CD4-positive, alpha-beta memory T cell (primary cell): Measurements from ENCODE around the gene GNG4. TPM values are rescaled to one million over a fixed set of nuclear protein-coding genes. Genes with fewer than 3 reads are reported as not detected.
"Not testable (repeated sequence)": the region's sequence is repeated elsewhere in the genome, so short reads cannot be mapped to it uniquely, and the experiment has no call there.

ENCODE experiments used
- CTCF ChIA-PET: fragments of 350-600 bp; sonication (Branson Sonifier 250); formaldehyde crosslinking; loops from one replicate; lab custom pipeline; 2021; ENCODE audit warnings: inconsistent platforms; ENCODE audit not compliant: partially characterized antibody; lab: Charles Lee
- POLR2A ChIA-PET: fragments of 350-600 bp; sonication (Branson Sonifier 250); formaldehyde crosslinking; loops from one replicate; lab custom pipeline; 2021; ENCODE audit not compliant: partially characterized antibody; lab: Charles Lee
- DNase-seq, 5 donors: peaks; one replicate each; pipeline versions ENCODE4 v3.0.0 to v3.0.0-alpha.2; 2020 to 2022; ENCODE audit warnings: mixed read lengths in 1 of 5
- H3K27ac ChIP-seq: one replicate; pipeline ENCODE4 v1.7.0; 2013; ENCODE audit warnings: low read depth, low read length
- H3K27me3 ChIP-seq: 2 replicates; pipeline ENCODE4 v1.7.0; 2013; ENCODE audit warnings: mild to moderate bottlenecking, low read length, moderate library complexity; ENCODE audit not compliant: insufficient read depth
- H3K36me3 ChIP-seq: 2 replicates; pipeline ENCODE4 v1.7.0; 2013; ENCODE audit warnings: mild to moderate bottlenecking, low read length, moderate library complexity; ENCODE audit not compliant: insufficient read depth
- H3K4me1 ChIP-seq: 2 replicates; pipeline ENCODE4 v1.7.0; 2013; ENCODE audit warnings: mild to moderate bottlenecking, low read length, moderate library complexity; ENCODE audit not compliant: insufficient read depth
- H3K4me3 ChIP-seq, 2 donors: one replicate each; pipeline ENCODE4 v1.7.0; 2013; ENCODE audit warnings: low read length in 2 of 2, mild to moderate bottlenecking in 1 of 2
- H3K9me3 ChIP-seq, 2 donors: one replicate each; pipeline ENCODE4 v1.7.0; 2013; ENCODE audit warnings: low read length in 2 of 2, control low read depth in 1 of 2; ENCODE audit not compliant: control insufficient read depth in 1 of 2
- H3K27ac Mint-ChIP-seq, 7 donors: one replicate each; pipeline ENCODE4 v1.8.0; 2020 to 2021; ENCODE audit warnings: mixed read lengths in 7 of 7, mild to moderate bottlenecking in 6 of 7, inconsistent platforms in 3 of 7, moderate library complexity in 3 of 7
- H3K27me3 Mint-ChIP-seq, 2 donors: one replicate each; pipeline ENCODE4 v1.8.0; 2020 to 2021; ENCODE audit warnings: mixed read lengths in 2 of 2
- H3K36me3 Mint-ChIP-seq, 2 donors: one replicate each; pipeline ENCODE4 v1.8.0; 2020 to 2021; ENCODE audit warnings: mixed read lengths in 2 of 2, inconsistent platforms in 1 of 2, mild to moderate bottlenecking in 1 of 2
- H3K4me1 Mint-ChIP-seq, 4 donors: one replicate each; pipeline ENCODE4 v1.8.0; 2020 to 2021; ENCODE audit warnings: mixed read lengths in 4 of 4, mild to moderate bottlenecking in 1 of 4
- H3K4me3 Mint-ChIP-seq, 8 donors: one replicate each; pipeline ENCODE4 v1.8.0; 2020 to 2021; ENCODE audit warnings: mixed read lengths in 8 of 8, mild to moderate bottlenecking in 7 of 8, moderate library complexity in 6 of 8, inconsistent platforms in 3 of 8
- H3K9me3 Mint-ChIP-seq, 8 donors: one replicate each; pipeline ENCODE4 v1.8.0; 2020 to 2021; ENCODE audit warnings: mixed read lengths in 8 of 8, mild to moderate bottlenecking in 5 of 8, inconsistent platforms in 3 of 8, moderate library complexity in 1 of 8
- intact Hi-C: fragments of 100-400 bp; cut with micrococcal nuclease; formaldehyde crosslinking; loops from one replicate; pipeline ENCODE4 v1.15.1; 2023
- polyA plus RNA-seq, 2 donors: library from polyadenylated mRNA; unstranded; fragments of 300-500 nt; fragmentation: Illumina TruSeq; gene quantifications; one replicate each; pipeline ENCODE4 v1.2.3, GENCODE V29; 2021
- total RNA-seq, 2 experiments: library from RNA; stranded (reverse); gene quantifications; one replicate each; pipeline ENCODE4 v1.2.3, GENCODE V29; 2021

Gene GNG4
- total and polyA plus RNA-seq, 4 experiments from 2014 or later, result 0.19 TPM; not detected in 3

- no peak overlapping the region for H3K27ac Mint-ChIP-seq
- intact Hi-C loops, result no loop called here
- H3K4me1 Mint-ChIP-seq, result no peaks in the 10 kb centered on the region
- no peaks in the 10 kb centered on the region for H3K27me3 Mint-ChIP-seq
- no peaks in the 10 kb centered on the region for H3K36me3 Mint-ChIP-seq
- no peak for DNase-seq
- H3K27ac ChIP-seq, result no peak overlapping the region
- H3K36me3 ChIP-seq, result no peaks in the 10 kb centered on the region
- H3K9me3 Mint-ChIP-seq, result no peaks in the 10 kb centered on the region
- no peaks in the 10 kb centered on the region for H3K9me3 ChIP-seq
- ChIA-PET POLR2A (no interaction called here), CTCF (interaction anchor here (0.5 to 2.4 kb wide), 7 partner anchors 8 to 513 kb away, joined by 3 to 10 read pairs (median 6); no protein-coding TSS in a partner anchor)
- no peaks in the 10 kb centered on the region for H3K27me3 ChIP-seq
- no peaks in the 10 kb centered on the region for H3K4me1 ChIP-seq
- no peak overlapping the region for H3K4me3 Mint-ChIP-seq
- no peak overlapping the region for H3K4me3 ChIP-seq
These were observed 50.0 kb downstream of the GNG4 start for GRCh38 chr1:235599536-235599935.

GRCh38 chr1:235597867-235598553, 51.6 kb downstream of the GNG4 start:
- intact Hi-C loops, result no loop called here
- H3K27me3 Mint-ChIP-seq, result no peaks in the 10 kb centered on the region
- CTCF ChIA-PET, result interaction anchor here (0.9 to 2.2 kb wide), 7 partner anchors 14 to 374 kb away, joined by 3 to 6 read pairs (median 3); no protein-coding TSS in a partner anchor

GRCh38 chr1:235595079-235595478, 54.5 kb downstream of the GNG4 start:
- no peak for DNase-seq
- CTCF ChIA-PET, result interaction anchor here (0.5 to 1.2 kb wide), 2 partner anchors 9 to 160 kb away, joined by 3 to 4 read pairs; no protein-coding TSS in a partner anchor
- Mint-ChIP-seq H3K4me1 (peaks cover 0 to 7% (median 4%) of the 10 kb centered on the region in 4 donors), H3K27me3 (peaks cover 7 to 9% of the 10 kb centered on the region in 2 donors), H3K9me3 (peaks cover 0 to 8% (median under 1%) of the 10 kb centered on the region in 8 donors), H3K4me3 (no peak overlapping the region), H3K27ac (no peak overlapping the region), H3K36me3 (no peaks in the 10 kb centered on the region)
- intact Hi-C loops, result no loop called here
- Histone ChIP-seq H3K4me1 (no peaks in the 10 kb centered on the region), H3K27ac (no peak overlapping the region), H3K9me3 (no peaks in the 10 kb centered on the region), H3K4me3 (no peak overlapping the region), H3K36me3 (no peaks in the 10 kb centered on the region), H3K27me3 (no peaks in the 10 kb centered on the region)
- POLR2A ChIA-PET, result no interaction called here

More at GRCh38 chr1:235597867-235598553, 51.6 kb downstream of the GNG4 start:
- no peaks in the 10 kb centered on the region for H3K36me3 ChIP-seq
- Mint-ChIP-seq H3K9me3 (peaks cover 0 to 2% (median 0%) of the 10 kb centered on the region in 8 donors), H3K4me3 (peak overlapping the region in 1 of 8 donors; percentile 26), H3K36me3 (no peaks in the 10 kb centered on the region), H3K4me1 (peaks cover 0 to 7% (median 4%) of the 10 kb centered on the region in 4 donors), H3K27ac (no peak overlapping the region)
- no peak overlapping the region for H3K4me3 ChIP-seq
- no peaks in the 10 kb centered on the region for H3K4me1 ChIP-seq
- POLR2A ChIA-PET, result interaction anchor here (0.6 to 1.4 kb wide), 2 partner anchors 44 to 251 kb away, joined by 4 to 5 read pairs; no protein-coding TSS in a partner anchor
- H3K27ac ChIP-seq, result no peak overlapping the region
- H3K27me3 ChIP-seq, result no peaks in the 10 kb centered on the region
- DNase-seq, result no peak
- no peaks in the 10 kb centered on the region for H3K9me3 ChIP-seq

GRCh38 chr1:235594281-235594895, 55.2 kb downstream of the GNG4 start:
- peaks cover 0 to 11% (median 7%) of the 10 kb centered on the region in 8 donors for H3K9me3 Mint-ChIP-seq
- H3K4me1 Mint-ChIP-seq, DNase-seq, H3K27ac ChIP-seq, H3K27me3 ChIP-seq, H3K27ac Mint-ChIP-seq, POLR2A ChIA-PET, H3K4me1 ChIP-seq, H3K9me3 ChIP-seq, intact Hi-C loops, H3K27me3 Mint-ChIP-seq, H3K4me3 Mint-ChIP-seq, H3K36me3 ChIP-seq, H3K4me3 ChIP-seq, H3K36me3 Mint-ChIP-seq: not testable (repeated sequence)
- CTCF ChIA-PET, result interaction anchor here (0.5 to 1.2 kb wide), 2 partner anchors 10 to 160 kb away, joined by 3 to 4 read pairs; no protein-coding TSS in a partner anchor

- ChIA-PET CTCF (interaction anchor here (1.3 kb wide), 1 partner anchor 13 kb away, joined by 3 read pairs; no protein-coding TSS in a partner anchor), POLR2A (no interaction called here)
- DNase-seq, result no peak
- intact Hi-C loops, result no loop called here
- Mint-ChIP-seq H3K27me3 (peaks cover 11 to 18% of the 10 kb centered on the region in 2 donors), H3K4me1 (peaks cover 0 to 7% (median 4%) of the 10 kb centered on the region in 4 donors), H3K36me3 (no peaks in the 10 kb centered on the region), H3K4me3 (no peak overlapping the region), H3K9me3 (peaks cover 0 to 23% (median 15%) of the 10 kb centered on the region in 8 donors), H3K27ac (no peak overlapping the region)
- no peaks in the 10 kb centered on the region for H3K36me3 ChIP-seq
- no peak overlapping the region for H3K27ac ChIP-seq
- H3K9me3 ChIP-seq, result no peaks in the 10 kb centered on the region
- H3K4me3 ChIP-seq, result no peak overlapping the region
- H3K4me1 ChIP-seq, result no peaks in the 10 kb centered on the region
- no peaks in the 10 kb centered on the region for H3K27me3 ChIP-seq
These were observed 60.6 kb downstream of the GNG4 start for GRCh38 chr1:235588916-235589515.

- intact Hi-C loops, result no loop called here
- CTCF ChIA-PET, result no interaction called here
These were observed 61.4 kb downstream of the GNG4 start for GRCh38 chr1:235588156-235588555.

GRCh38 chr1:235586992-235587391, 62.6 kb downstream of the GNG4 start:
- H3K27me3 Mint-ChIP-seq, result peaks cover 13 to 19% of the 10 kb centered on the region in 2 donors
- Histone ChIP-seq H3K27ac (no peak overlapping the region), H3K9me3 (no peaks in the 10 kb centered on the region), H3K4me1 (no peaks in the 10 kb centered on the region), H3K36me3 (no peaks in the 10 kb centered on the region), H3K4me3 (no peak overlapping the region), H3K27me3 (no peaks in the 10 kb centered on the region)
- H3K9me3 Mint-ChIP-seq, result peaks cover 0 to 22% (median 15%) of the 10 kb centered on the region in 8 donors
- no peak for DNase-seq
- H3K36me3 Mint-ChIP-seq, result no peaks in the 10 kb centered on the region
- intact Hi-C loops, result no loop called here
- H3K4me3 Mint-ChIP-seq, result no peak overlapping the region
- ChIA-PET CTCF (no interaction called here), POLR2A (no interaction called here)
- no peaks in the 10 kb centered on the region for H3K4me1 Mint-ChIP-seq
- no peak overlapping the region for H3K27ac Mint-ChIP-seq

More at GRCh38 chr1:235588156-235588555, 61.4 kb downstream of the GNG4 start:
- H3K27me3 Mint-ChIP-seq, result peaks cover 11 to 18% of the 10 kb centered on the region in 2 donors
- H3K4me3 Mint-ChIP-seq, result no peak overlapping the region
- H3K9me3 Mint-ChIP-seq, result peaks cover 0 to 22% (median 15%) of the 10 kb centered on the region in 8 donors
- no peaks in the 10 kb centered on the region for H3K4me1 Mint-ChIP-seq
- no peaks in the 10 kb centered on the region for H3K36me3 Mint-ChIP-seq
- Histone ChIP-seq H3K36me3 (no peaks in the 10 kb centered on the region), H3K9me3 (no peaks in the 10 kb centered on the region), H3K27me3 (no peaks in the 10 kb centered on the region), H3K4me1 (no peaks in the 10 kb centered on the region), H3K4me3 (no peak overlapping the region), H3K27ac (no peak overlapping the region)
- H3K27ac Mint-ChIP-seq, result no peak overlapping the region
- no peak for DNase-seq
- POLR2A ChIA-PET, result no interaction called here
